IMR-90 (cell line): Measurements from ENCODE around the gene DYRK1A.

Experiments used
- BHLHE40 ChIP-seq: fragments of 150-350 bp; IDR thresholded peaks from 2 replicates; pipeline ENCODE4 v1.6.1; 2016; ENCODE audit warnings: mild to moderate bottlenecking, low read depth, low read length
- CEBPB ChIP-seq: IDR thresholded peaks from 2 replicates; pipeline ENCODE4 v1.6.1; 2012; ENCODE audit warnings: low read depth, low read length, improper control_type of control experiment
- CTCF ChIP-seq: conservative IDR thresholded peaks from 2 replicates; pipeline ENCODE4 v1.5.1; 2012; ENCODE audit warnings: mild to moderate bottlenecking, low read depth, low read length, improper control_type of control experiment
- ELK1 ChIP-seq: fragments of 150-350 bp; IDR thresholded peaks from 2 replicates; pipeline ENCODE4 v1.6.1; 2016; ENCODE audit warnings: low read depth, mild to moderate bottlenecking, low read length, moderate library complexity, borderline replicate concordance
- MAFK ChIP-seq: IDR thresholded peaks from 2 replicates; pipeline ENCODE4 v1.6.1; 2012; ENCODE audit warnings: low read depth, low read length, improper control_type of control experiment
- MAZ ChIP-seq: IDR thresholded peaks from 2 replicates; pipeline ENCODE4 v1.6.1; 2012; ENCODE audit warnings: low read depth, mild to moderate bottlenecking, low read length, improper control_type of control experiment, moderate library complexity, borderline replicate concordance
- MXI1 ChIP-seq: IDR thresholded peaks from 2 replicates; pipeline ENCODE4 v1.6.1; 2012; ENCODE audit warnings: low read depth, mild to moderate bottlenecking, low read length, moderate library complexity, borderline replicate concordance
- POLR2A ChIP-seq: IDR thresholded peaks from 2 replicates; pipeline ENCODE4 v1.6.1; 2012; ENCODE audit warnings: mild to moderate bottlenecking, low read depth, low read length
- RAD21 ChIP-seq: IDR thresholded peaks from 2 replicates; pipeline ENCODE4 v1.6.1; 2012; ENCODE audit warnings: low read length, improper control_type of control experiment
- RCOR1 ChIP-seq: IDR thresholded peaks from 2 replicates; pipeline ENCODE4 v1.6.1; 2012; ENCODE audit warnings: mild to moderate bottlenecking, low read length, improper control_type of control experiment; ENCODE audit not compliant: insufficient replicate concordance
- RFX5 ChIP-seq: IDR thresholded peaks from 2 replicates; pipeline ENCODE4 v1.8.0; 2012; ENCODE audit warnings: low read depth, mild to moderate bottlenecking, low read length, moderate library complexity
- SMC3 ChIP-seq: fragments of 150-350 bp; IDR thresholded peaks from 2 replicates; pipeline ENCODE4 v1.6.1; 2016; ENCODE audit warnings: low read depth, mild to moderate bottlenecking, antibody characterized with exemption, low read length, moderate library complexity
- USF2 ChIP-seq: fragments of 150-350 bp; IDR thresholded peaks from 2 replicates; pipeline ENCODE4 v1.6.1; 2017; ENCODE audit warnings: mild to moderate bottlenecking, antibody characterized with exemption, low read length, low read depth

- no peak for TF ChIP-seq POLR2A
- no peak for TF ChIP-seq CTCF
- no peak for TF ChIP-seq RCOR1
- TF ChIP-seq SMC3: no peak
- peak; percentile 30; the same call in 1 of the 2 replicates for TF ChIP-seq MAFK
- TF ChIP-seq MXI1: peak; percentile 25; the same call in 1 of the 2 replicates
- TF ChIP-seq MAZ: no peak
- 0 out of 2 replicates have a peak, but pooled peaks have one; percentile 26 for TF ChIP-seq CEBPB
- TF ChIP-seq USF2: no peak
- TF ChIP-seq ELK1: no peak
- TF ChIP-seq RAD21: no peak
- no peak for TF ChIP-seq RFX5
- TF ChIP-seq BHLHE40: no peak
Measured at GRCh38 chr21:37450445-37450941, 83.9 kb downstream of the DYRK1A start.
